ENCODE measurements around the gene AGBL4. TPM values are rescaled to one million over a fixed set of nuclear protein-coding genes. Genes with fewer than 3 reads are reported as not detected.

The AGBL4 gene
- total and polyA plus RNA-seq, 9 of the 15 experiments (the other 6 are each of a cell fraction or from before 2014, with no cell fraction given): 0.11 TPM; not detected in 7

GRCh38 chr1:48947761-48948537, 1075.8 kb downstream of the AGBL4 start (continued):
- no peak for TF ChIP-seq TCFL5 (CRISPR knock-in tag; conservative IDR thresholded peaks at IDR 0.05)
- no peak for TF ChIP-seq ZNF140 (CRISPR knock-in tag; IDR thresholded peaks at IDR 0.05)
- no peak for TF ChIP-seq NFATC3 (IDR thresholded peaks at IDR 0.05)
- TF ChIP-seq MAZ (CRISPR knock-in tag; conservative IDR thresholded peaks at IDR 0.05 in 1 of 2, IDR thresholded peaks at IDR 0.05 in 1 of 2): no peak
- no peak for TF ChIP-seq MTA1 (IDR thresholded peaks at IDR 0.05; ENCODE audit: borderline replicate concordance)
- no peak for TF ChIP-seq CCAR2 (IDR thresholded peaks at IDR 0.05; ENCODE audit: low read depth, low read length)
- no peak for TF ChIP-seq DPF2 (IDR thresholded peaks at IDR 0.05)
- no peak for TF ChIP-seq PHF8 (IDR thresholded peaks at IDR 0.05; ENCODE audit: borderline replicate concordance, low read length)

- H3K9me3 ChIP-seq (replicated peaks; ENCODE audit: control insufficient read depth, insufficient read depth, low read depth, low read length): no peaks in the 10 kb centered on the region
- no peaks in the 10 kb centered on the region for H3K36me3 ChIP-seq (ENCODE audit: control insufficient read depth, insufficient read depth, low read length)
- H4K20me1 ChIP-seq (replicated peaks; ENCODE audit: control insufficient read depth, insufficient read depth, low read length): no peaks in the 10 kb centered on the region
- H3K9me1 ChIP-seq (ENCODE audit: control insufficient read depth, insufficient read depth, low read length): no peaks in the 10 kb centered on the region
- ChIA-PET CTCF (ENCODE audit: low intra/inter-chr PET ratio) (no interaction called here), POLR2A (no interaction called here)
- H3K27me3 ChIP-seq (ENCODE audit: control insufficient read depth in 2 of 2, insufficient read depth in 2 of 2, low read length in 2 of 2): no peaks in the 10 kb centered on the region
- intact Hi-C loops (cut with micrococcal nuclease): no loop called here
- no peak overlapping the region for H2AFZ ChIP-seq (ENCODE audit: low read depth, low read length)
- H3K4me2 ChIP-seq (ENCODE audit: insufficient read depth, low read length): no peak overlapping the region
- 0% methylated on average over 2 of the region's 2 CpGs for WGBS (ENCODE audit: insufficient coverage, low coverage, missing lambda C conversion rate)
- H3K4me1 ChIP-seq (replicated peaks in 1 of 2; ENCODE audit: control insufficient read depth in 2 of 2, insufficient read depth in 2 of 2, low read length in 2 of 2): no peaks in the 10 kb centered on the region
- H3K4me3 ChIP-seq: no peak overlapping the region
- no peak overlapping the region for H3K27ac ChIP-seq (ENCODE audit: extremely low read depth, low read depth, low read length)
- H3K9ac ChIP-seq (ENCODE audit: insufficient read depth in 1 of 2, low read depth in 2 of 2, low read length in 2 of 2): no peak overlapping the region
- no peak for TF ChIP-seq PPARD (CRISPR knock-in tag; IDR thresholded peaks at IDR 0.05)
- no peak for TF ChIP-seq MED1 (CRISPR knock-in tag; IDR thresholded peaks at IDR 0.05; ENCODE audit: borderline replicate concordance)
- ATAC-seq (no peak), FAIRE-seq (no peak), DNase-seq (ENCODE audit: extremely low read depth in 1 of 4, low spot score in 3 of 4) (no peak)
- in situ Hi-C loops (cut with MboI): no loop called here
- no peaks in the 10 kb centered on the region for H3K79me2 ChIP-seq (ENCODE audit: control insufficient read depth, insufficient read depth, low read length)
- BruUV-seq (replicated peaks): no TSS peak
These were observed 1077.7 kb downstream of the AGBL4 start for GRCh38 chr1:48946070-48946469.
